ENCODE results near the gene WBP1. TPM values are rescaled to one million over a fixed set of nuclear protein-coding genes. Genes with fewer than 3 reads are reported as not detected.

The WBP1 gene
- total RNA-seq, 4 donors from 2014 or later, result 60.7 to 119 (median 102) TPM

DNA sequence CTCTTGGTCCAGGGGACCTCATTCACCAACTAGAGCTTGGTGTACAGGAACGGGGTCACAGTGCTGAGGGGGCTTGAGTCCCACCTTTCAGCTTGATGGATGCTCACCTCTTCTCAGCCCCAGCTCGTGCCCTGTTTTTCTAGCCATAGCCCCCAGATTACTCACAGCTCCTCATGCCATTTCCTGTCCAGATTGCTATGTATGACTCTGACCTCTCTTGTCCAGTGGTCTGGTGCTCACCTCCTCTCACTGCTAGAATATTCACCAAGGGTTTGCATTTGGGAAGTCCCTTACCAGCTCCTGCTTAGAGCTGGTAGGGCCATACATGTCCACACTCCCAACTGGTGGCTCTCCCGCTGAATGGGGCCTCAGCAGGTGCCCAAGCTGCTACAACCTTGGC is 35.3 kb downstream of the WBP1 start:
- peaks cover 25 to 40% of the 10 kb centered on the region in 2 donors for H3K36me3 ChIP-seq
- intact Hi-C loops (cut with DNase I), result no loop called here
- TF ChIP-seq POLR2A (IDR thresholded peaks at IDR 0.05), result no peak
- TF ChIP-seq, protein P1, sequence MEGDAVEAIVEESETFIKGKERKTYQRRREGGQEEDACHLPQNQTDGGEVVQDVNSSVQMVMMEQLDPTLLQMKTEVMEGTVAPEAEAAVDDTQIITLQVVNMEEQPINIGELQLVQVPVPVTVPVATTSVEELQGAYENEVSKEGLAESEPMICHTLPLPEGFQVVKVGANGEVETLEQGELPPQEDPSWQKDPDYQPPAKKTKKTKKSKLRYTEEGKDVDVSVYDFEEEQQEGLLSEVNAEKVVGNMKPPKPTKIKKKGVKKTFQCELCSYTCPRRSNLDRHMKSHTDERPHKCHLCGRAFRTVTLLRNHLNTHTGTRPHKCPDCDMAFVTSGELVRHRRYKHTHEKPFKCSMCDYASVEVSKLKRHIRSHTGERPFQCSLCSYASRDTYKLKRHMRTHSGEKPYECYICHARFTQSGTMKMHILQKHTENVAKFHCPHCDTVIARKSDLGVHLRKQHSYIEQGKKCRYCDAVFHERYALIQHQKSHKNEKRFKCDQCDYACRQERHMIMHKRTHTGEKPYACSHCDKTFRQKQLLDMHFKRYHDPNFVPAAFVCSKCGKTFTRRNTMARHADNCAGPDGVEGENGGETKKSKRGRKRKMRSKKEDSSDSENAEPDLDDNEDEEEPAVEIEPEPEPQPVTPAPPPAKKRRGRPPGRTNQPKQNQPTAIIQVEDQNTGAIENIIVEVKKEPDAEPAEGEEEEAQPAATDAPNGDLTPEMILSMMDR (IDR thresholded peaks at IDR 0.05), result no peak
- H3K4me3 ChIP-seq (replicated peaks in 1 of 3), result no peak overlapping the region
- no peak overlapping the region for H3K27ac ChIP-seq
- 92 to 95% methylated on average over 3 of the region's 3 CpGs for WGBS, 2 donors
- H3K9me3 ChIP-seq, result no peaks in the 10 kb centered on the region
- no peaks in the 10 kb centered on the region for H3K27me3 ChIP-seq
- no peak for DNase-seq
- peaks cover 12 to 14% of the 10 kb centered on the region in 2 donors for H3K4me1 ChIP-seq

DNA sequence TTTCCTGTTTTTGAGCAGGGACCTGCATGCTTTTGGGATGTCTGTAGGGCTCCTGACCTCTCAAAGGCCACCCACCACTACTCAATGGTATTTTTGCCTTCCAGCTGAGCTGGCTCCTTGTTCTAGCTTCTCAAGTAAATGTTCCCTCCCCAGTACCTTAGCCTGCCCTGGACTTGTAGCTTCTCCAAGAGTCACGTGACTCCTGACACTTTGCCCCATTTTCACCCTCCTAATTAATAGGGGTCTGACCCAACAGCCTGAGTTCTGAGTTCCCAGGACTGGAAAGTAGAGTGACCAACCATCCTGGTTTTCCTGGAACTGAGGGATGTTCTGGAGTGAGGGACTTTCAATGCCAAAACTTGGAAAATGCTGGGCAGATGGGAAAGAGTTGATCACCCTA is 37.2 kb downstream of the WBP1 start:
- intact Hi-C loops (cut with DNase I), result no loop called here
- H3K27me3 ChIP-seq, result no peaks in the 10 kb centered on the region
- no peak for DNase-seq
- 76 to 93% methylated on average over 1 of the region's 1 CpG for WGBS, 2 donors
- H3K9me3 ChIP-seq, result no peaks in the 10 kb centered on the region
- TF ChIP-seq POLR2A (IDR thresholded peaks at IDR 0.05), result no peak
- TF ChIP-seq, protein P1 (IDR thresholded peaks at IDR 0.05), result no peak
- H3K27ac ChIP-seq, result no peak overlapping the region
- peaks cover 19 to 33% of the 10 kb centered on the region in 2 donors for H3K36me3 ChIP-seq
- H3K4me1 ChIP-seq, result peaks cover 21 to 26% of the 10 kb centered on the region in 2 donors
- no peak overlapping the region for H3K4me3 ChIP-seq (replicated peaks in 1 of 3)

DNA sequence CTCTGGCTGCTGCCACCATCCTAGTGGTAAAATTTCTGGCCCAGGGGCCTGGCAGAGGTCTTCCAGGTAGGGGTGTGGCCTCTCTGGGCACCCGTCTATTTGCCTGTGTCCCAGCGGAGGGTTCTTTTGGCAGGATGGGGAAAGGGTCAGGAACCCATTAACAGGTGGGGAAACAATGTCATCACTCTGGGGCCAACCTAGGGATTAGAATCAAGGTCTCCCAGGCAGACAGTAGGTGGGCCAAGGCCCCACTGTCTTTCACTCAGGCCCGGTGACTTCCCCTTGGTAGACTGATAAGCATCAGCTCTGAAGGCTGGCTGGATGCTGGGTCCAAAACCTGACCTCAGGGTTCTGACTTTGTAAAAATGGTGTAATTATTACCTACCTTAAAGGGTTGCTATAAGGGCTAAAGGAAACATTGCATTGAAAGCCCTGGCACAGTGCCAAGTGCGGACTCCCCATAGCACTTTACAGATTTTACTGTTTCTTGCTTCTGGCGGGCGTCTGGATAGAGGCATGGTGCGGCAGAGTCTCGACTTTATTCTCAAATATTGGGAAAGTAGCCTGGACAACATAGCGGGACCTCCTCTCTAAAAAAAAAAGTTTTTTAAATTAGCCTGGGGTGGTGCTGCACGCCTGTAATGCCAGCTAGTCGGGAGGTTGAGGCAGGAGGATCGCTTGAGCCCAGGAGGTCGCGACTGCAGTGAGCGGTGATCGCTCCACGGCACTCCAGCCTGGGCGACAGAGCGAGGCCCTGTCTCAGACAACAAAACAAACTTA is 38.9 kb downstream of the WBP1 start:
- intact Hi-C loops (cut with DNase I), result no loop called here
- Histone ChIP-seq H3K27me3 (peaks cover 1% of the 10 kb centered on the region), H3K27ac (no peak overlapping the region), H3K4me3 (replicated peaks in 1 of 3) (peak overlapping the region in 1 of 3 donors; percentile 19), H3K9me3 (no peaks in the 10 kb centered on the region), H3K36me3 (peaks cover 1 to 15% of the 10 kb centered on the region in 2 donors), H3K4me1 (peaks cover 21 to 26% of the 10 kb centered on the region in 2 donors)
- TF ChIP-seq, protein P1 (IDR thresholded peaks at IDR 0.05), result no peak
- no peak for TF ChIP-seq POLR2A (IDR thresholded peaks at IDR 0.05)
- DNase-seq, result no peak
- 52 to 58% methylated on average over 19 of the region's 19 CpGs for WGBS, 2 donors

- H3K27me3 ChIP-seq, result peaks cover 7% of the 10 kb centered on the region
- no peaks in the 10 kb centered on the region for H3K9me3 ChIP-seq
- no peak overlapping the region for H3K27ac ChIP-seq
- DNase-seq, result peak; percentile 35 to 46
- intact Hi-C loops (cut with DNase I), result no loop called here
- H3K36me3 ChIP-seq, result peaks cover 0 to 8% of the 10 kb centered on the region in 2 donors
- H3K4me1 ChIP-seq, result peaks cover 26 to 29% of the 10 kb centered on the region in 2 donors
- TF ChIP-seq, protein P1 (IDR thresholded peaks at IDR 0.05), result no peak
- TF ChIP-seq POLR2A (IDR thresholded peaks at IDR 0.05), result no peak
- 2 to 5% methylated on average over 19 to 59 of the region's 61 CpGs for WGBS, 2 donors
- H3K4me3 ChIP-seq (replicated peaks in 1 of 3), result peak overlapping the region in 1 of 3 donors; percentile 19
Observed at GRCh38 chr2:74497777-74498499, 39.7 kb downstream of the WBP1 start.

All from thyroid gland (tissue), 4 donors.